NCI-H2107 (cell line): ENCODE data around the gene MYH13.
"Not testable (repeated sequence)": the region's sequence is repeated elsewhere in the genome, so short reads cannot be mapped to it uniquely, and the experiment has no call there.

ENCODE experiments used
- DNase-seq: peaks from one replicate; lab custom pipeline; 2025; lab: John Stamatoyannopoulos, UW

MYH13 gene

DNA sequence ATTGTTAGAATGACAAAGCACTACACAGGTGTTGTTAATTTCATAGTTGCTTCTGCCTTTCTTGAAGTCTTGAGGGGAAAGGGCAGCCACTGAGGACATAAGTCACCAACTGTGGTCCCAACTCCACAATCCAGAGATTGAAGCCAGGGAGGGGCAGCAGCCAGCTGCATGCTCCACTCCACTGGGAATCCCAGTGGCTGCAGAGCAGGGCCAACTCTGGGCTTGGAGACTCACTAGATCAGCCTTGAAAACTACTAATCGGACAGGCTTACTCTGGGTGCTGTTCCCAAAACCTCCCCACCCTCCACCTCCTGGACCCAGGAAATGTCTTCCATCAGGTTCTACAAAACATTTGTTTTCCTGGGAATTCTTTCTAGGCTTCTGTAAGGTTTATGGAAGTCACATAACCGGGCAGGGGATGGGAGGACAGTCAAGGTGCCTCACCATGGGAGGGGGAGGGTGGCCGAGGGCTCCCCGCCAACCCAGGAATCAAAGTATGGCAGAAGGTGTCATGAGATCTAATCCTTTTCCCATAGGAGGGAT lies 68.0 kb downstream of the MYH13 start:
- no peak for DNase-seq

DNA sequence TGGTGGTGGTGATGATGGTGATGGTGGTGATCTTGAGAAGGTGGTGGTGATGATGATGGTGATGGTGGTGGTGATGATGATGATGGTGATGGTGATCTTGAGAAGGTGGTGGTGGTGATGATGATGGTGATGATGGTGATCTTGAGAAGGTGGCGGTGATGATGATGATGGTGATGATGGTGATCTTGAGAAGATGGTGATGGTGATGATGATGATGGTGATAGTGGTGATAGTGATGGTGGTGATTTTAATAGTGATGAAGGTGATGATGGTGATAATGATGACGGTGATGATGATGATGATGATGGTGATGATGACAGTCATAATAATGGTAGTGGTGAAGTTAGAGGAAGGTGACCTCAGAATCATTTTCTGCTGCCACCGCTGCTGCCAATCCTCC lies 75.1 kb downstream of the MYH13 start:
- DNase-seq: no peak

DNA sequence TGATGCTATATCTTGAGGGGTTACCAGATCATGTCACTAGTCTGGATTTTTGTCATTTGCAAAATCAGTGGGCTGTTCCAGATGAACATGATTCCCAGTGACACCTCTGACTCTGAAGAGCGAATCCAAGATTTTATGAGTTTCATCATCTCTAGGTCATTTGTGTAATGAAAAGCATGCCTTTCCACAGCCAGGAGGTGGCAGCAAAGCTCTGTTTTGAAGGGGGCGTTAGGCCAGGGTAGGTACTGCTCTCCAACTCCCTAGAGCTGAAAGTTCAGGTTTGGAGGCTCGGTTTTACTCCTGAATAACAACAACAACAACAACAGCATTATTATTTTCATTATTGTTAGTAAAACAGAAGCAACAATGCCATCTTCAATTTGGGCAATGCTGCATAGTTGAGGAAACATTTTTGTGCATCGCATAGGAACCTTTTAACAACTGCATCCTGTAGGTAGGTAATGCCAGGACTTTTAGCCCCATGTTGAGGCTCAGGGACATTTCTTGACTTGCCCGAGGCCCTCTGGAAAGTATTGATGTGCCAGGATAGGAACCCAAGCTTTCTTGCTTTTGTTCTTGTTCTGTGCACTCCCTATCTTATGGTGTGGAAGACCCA lies 77.0 kb downstream of the MYH13 start:
- no peak for DNase-seq

DNA sequence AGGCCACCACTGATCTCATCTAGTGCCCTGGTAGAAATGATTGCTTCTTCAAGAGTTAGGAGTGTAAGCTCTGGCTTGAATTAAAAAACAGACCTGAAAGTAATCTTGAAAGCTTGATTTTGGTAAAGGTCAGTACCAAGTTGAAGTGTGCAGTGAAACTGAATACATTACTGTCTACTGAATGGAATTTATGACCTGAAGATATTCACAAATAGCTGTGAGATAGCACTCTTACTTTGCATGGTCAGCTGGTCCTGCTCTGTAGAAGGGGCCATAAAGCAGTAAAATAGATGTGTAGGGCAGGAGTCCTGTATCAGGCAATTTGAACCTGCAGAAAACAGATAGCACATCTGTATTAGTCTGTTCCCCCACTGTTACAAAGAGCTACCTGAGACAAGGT lies 78.6 kb downstream of the MYH13 start:
- DNase-seq: no peak

DNA sequence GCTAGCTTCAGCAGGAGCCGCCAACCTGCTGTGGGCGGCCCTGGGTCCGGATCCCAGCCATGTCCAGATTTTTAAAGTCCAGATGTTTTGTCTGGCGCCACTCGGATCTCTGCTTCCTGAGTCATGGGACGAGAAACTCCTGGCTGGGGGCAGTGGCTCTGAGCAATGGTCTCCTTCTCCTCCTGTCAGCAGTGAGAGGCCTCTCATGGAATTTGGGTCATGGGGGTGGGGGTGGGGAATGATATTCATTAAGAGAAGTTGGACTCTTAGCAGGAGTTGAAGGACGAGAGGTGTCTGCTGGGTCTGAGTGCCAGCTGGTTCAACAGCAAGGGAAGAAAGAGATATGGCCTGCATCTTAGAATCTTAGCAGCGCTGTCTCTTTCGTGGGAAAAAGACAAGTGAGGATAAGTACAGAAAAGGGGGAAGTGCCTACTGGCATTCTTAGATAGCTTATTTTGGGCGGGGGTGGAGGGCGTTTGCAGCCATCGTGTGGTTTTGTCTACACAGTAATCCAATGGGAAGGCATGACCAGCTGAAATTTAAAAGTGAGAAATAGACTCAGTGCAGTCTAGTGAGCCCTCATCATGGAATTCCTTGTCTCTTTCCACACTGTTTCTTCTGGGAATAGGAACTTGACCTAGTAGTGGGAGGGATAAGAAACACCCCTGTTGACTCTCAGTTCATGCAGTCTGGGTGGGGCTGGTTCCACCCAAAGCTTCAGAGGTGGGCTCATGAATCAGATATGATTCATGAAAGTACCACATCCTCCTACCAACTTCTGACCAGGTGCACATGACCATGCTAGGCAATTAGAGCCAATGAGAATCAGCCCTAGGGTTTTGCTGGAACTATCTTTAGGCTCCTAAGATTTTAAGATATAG lies 80.5 kb downstream of the MYH13 start:
- DNase-seq: no peak

DNA sequence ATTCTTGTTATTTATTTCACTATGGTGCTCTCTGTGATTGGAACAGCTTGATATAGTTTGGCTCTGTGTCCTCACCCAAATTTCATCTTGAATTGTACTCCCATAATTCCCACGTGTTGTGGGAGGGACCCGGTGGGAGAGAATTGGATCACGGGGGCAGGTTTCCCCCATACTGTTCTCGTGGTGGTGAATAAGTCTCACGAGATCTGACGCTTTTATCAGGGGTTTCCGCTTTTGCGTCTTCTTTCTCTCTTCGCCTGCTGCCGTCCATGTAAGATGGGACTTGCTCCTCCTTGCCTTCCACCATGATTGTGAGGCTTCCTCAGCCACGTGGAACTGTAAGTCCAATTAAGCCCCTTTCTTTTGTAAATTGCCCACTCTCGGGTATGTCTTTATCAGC lies 81.2 kb downstream of the MYH13 start:
- DNase-seq: not testable (repeated sequence)

DNA sequence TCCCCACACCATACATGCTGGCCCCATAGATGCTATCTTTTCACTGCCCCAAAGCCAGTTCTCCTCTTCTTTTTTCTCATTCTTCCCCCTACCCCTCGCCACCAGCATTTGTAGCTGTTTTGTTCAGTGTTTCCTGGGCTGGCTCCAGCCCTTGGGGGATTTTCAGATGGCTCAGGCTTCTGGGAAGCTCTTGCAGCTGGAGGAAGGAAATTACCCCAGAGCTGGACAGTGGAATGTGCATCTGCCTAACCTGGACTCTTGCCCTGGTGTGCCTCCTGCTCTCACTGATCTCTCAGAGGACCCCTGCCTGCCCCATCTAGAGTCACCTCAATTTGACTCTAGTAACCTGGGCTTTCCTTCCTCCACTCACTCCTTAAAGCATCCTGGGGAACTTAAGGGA lies 82.8 kb downstream of the MYH13 start:
- no peak for DNase-seq

DNA sequence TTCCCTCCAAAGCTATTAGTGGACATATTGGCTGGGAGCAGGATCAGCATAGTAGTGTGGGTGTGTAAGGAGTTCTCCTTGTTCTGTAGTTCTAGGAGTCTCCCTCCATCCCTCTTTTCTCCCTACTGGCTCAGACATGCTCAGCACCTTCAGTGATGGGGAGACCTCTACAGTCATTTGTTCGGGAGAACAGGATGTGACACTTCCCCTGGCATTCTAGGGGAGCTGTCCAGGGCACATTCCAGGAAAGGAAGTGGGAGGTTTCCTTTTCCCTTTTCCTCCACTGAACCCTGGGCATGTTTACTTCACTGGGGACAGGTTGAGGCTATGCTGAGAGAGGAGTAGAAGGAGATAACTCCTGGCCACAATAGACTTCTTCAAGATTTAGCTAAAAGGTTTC lies 86.5 kb downstream of the MYH13 start:
- no peak for DNase-seq

DNA sequence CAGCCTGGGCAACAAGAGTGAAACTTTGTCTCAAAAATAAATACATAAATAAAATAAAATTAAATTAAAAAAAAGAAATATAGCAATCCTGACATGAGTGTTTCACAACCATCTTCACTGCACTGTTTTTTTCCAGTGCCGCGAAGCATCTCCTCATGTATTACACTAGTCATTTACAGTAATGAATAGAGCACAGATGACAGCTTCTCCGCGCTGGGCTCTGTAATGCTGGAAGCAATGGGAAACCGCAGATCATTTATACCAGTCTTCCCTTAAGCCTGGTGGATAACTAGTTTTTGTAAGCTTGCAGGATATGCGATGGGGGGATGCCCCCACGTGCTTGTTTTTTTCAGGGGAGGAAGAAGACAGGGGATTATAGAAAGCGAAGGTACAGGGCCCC lies 86.9 kb downstream of the MYH13 start:
- no peak for DNase-seq

DNA sequence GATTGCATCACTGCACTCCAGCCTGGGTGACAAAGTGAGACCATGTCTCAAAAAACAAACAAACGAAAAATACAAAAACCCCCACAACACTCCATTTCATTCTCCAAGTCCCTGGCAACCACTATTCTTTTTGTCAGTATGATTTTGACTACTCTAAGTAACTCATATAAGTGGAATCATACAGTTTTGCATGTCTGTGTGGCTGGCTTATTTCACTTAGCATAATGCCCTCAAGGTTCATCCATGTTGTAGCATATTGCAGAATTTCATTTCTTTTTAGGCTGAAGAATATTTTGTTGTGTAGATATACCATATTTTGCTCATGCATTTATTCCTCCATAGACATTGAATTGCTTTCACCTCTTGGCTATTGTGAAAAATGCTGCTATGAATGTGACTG lies 92.7 kb downstream of the MYH13 start:
- no peak for DNase-seq

DNA sequence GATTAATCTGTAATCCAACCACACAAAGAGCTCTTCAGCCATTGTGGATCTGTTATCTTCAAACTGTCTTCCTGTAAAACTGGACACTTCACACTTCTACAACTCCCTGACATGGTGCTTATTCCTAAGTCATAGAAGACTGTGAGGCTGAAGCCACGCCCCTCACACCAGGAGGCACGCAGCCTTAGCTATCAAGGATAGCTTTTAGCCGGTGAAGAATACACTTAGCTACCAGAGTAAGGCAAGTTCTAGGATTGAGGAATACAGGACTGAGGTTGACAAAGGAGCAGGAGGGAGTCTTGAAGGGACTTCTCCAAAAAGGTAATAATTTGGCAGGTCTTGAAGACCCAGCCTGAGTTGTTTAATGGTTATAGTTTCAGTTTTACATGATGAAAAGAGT lies 94.6 kb downstream of the MYH13 start:
- no peak for DNase-seq

DNA sequence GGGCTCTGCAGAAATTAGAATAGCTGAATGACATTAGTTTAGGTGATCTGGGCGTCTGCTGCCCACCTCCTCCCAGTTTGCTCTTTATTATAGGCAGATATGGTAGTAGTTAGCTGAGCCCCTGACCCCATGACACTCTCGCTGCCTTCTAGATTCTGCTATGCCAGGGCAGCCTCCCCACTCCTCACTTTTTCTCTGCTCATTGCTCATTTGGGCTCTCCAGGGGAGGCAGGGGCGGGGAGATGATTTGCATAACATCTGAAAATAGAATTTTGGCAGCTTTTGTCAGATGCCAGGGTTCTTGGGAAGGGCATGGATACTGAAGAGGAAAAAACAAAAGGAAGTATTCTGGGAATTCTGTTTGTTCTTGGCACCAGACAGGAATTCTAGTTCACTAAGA lies 96.4 kb downstream of the MYH13 start:
- DNase-seq: no peak

DNA sequence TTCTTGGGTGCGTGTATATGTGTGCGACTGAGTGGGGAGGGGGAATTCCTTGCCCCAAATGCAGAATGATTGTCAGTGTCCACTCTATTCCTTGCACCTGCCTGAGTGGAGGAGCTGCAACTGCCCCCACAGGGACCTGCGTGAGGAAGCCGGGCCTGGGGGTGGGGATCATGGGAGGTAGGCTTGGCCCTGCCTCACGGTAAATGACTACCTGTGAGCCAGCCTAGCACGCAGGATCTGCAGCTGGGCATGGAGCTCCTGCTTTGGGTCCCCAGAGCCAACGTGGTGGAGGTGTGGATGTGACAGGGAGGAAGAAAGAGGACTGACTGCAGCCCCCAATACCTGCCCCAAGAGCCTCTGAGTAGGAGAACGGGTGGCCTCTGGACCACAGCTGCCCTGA lies 97.4 kb downstream of the MYH13 start:
- no peak for DNase-seq

DNA sequence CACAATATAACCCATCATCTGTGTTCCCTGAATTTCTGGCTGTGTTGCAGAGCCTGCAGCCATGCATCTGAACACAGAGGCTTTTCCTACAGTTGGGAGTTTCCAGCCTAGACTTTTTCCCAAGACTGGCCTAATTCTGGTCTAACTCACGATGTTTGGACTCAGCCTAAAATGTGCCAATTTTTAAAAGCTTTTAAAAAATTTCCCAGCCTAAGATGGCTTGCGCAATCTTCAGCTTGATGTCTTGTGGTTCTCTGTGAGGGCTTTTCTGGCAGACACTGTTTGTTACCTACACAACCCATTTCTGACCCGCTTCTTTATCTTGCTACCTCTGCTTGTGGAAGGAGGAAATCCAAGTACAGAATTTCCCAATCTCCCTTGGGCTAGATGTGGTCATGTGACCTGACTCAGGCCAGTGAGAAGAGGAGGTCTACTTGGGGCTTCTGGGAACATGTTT lies 101.7 kb downstream of the MYH13 start:
- no peak for DNase-seq

DNA sequence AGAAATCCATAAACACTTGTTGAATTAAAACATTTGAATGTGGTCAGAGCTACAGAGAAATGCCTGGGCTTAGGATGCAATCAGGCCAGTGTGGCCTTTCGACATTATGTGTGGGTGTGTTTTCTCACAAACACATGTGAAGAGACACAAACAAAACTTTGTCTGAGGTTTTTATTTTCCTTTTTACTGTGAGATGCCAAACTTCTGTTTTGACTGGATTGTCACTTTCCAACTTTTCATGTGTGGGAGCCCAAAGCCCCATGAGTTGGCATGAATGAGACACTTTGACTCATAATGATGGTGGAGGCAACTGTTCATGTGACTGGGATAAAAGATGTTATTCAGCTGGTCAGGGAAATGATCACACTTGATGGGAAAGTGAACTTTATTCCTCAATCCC lies 102.5 kb downstream of the MYH13 start:
- DNase-seq: no peak

DNA sequence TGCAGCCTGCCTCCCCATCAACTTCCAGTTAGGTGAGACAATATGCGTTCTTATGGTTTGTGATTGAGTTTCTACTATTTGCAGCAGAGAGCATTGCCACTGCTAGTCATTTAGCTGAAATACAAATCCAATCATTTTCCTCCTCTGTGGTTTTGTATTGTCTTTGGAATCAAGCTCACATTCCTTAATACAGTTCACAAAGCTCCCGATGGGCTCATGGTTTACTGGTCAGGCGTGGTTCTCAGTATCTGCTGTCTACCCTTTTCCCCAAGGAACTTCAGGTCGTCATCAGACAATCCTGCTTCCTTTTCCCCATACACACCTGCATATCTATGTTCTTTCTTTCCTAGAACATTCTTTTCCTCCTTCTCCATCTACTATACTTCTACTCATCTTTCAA lies 104.8 kb downstream of the MYH13 start:
- no peak for DNase-seq

DNA sequence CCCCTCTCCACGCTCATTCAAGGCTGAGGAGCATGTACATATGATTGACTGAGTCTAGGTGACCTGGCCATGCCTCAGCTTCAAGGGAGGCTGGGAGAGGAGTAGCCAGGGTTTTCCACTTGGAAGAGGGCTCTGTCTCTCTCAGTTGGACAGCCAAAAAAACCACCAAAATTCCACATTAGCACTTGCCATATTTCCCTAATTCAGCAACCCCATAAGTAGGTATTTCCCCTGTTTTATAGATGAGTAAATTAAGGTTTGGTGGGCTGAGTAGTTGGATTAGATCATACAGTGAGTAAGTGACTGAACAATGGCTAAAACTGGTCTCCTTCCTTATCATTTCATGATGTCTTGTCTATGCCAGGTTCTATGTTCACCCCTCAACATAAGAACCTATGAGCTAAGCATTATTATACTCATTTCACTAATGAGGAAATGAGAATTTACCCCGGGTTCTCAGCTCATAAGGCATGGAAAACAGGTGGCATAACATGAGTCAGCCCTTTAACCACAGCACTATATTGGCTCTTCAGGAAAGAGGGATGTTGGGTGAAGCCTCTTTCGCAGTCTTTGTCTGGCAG lies 106.4 kb downstream of the MYH13 start:
- no peak for DNase-seq

DNA sequence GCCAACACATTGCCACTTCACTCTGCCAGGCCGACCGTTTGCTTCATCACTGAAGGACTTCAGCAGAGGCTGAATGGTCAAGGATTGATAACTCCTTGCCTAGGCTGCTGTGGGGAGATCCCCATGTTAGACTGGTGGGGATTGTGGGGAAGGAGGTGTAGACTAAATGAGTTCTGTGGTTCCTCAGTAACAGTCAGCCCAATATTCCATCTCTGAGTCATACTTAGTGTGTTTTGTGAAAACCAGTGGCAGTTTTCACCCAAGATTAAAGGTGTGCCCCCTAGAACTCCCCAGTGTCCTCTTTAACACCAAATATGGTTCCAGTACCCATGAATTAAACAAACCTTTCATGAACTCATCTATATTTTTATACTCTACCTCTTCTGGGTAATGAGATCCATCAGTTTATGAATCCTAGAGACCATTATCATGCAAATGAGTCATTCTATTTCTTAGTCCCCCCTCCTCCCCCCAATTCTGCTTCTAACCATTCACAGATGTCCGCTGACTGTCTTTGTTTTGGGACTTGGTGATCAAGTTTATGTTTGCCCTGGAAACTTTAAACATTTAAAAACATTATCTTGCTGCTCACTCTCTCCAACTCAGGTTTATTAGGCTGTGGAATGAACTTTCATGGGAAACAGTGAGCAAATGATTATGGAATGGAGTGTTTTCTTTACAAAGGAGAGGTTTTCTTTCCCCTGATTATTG lies 107.6 kb downstream of the MYH13 start:
- DNase-seq: no peak

DNA sequence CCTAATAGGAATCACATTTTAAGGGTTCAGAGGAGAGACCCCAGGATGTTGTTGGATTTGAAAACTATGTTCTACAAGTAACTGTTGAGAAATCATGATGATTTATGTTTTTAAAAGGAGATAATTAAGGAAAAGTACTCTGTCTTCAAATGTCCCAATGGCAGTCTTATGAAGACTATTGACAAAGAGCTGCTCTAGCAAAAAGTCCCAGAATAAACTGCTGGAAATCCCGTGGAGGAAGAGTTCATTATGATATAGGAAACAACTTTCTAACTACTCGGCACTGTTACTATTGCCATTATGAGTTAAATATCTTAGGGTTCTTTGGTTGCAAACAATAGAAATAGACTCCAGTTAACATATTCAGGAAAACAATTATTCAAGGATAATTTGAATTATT lies 108.8 kb downstream of the MYH13 start:
- no peak for DNase-seq

DNA sequence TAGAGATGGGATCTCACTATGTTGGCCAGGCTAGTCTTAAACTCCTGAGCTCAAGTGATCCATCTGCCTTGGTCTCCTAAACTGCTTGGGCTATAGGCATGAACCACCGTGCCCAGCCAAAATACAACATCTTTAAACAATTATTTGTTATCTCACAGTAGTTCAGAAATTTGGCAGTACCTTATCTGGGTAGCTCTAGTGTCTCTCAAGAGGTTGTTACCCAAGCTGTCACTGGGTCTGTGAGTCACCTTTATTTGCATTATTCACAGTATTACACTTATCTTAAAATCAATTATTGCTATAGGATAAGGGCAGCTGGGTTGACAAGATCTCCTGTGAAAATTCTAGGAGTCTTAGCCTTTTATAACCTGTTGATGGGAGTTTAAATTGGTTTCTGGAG lies 110.4 kb downstream of the MYH13 start:
- DNase-seq: no peak

DNA sequence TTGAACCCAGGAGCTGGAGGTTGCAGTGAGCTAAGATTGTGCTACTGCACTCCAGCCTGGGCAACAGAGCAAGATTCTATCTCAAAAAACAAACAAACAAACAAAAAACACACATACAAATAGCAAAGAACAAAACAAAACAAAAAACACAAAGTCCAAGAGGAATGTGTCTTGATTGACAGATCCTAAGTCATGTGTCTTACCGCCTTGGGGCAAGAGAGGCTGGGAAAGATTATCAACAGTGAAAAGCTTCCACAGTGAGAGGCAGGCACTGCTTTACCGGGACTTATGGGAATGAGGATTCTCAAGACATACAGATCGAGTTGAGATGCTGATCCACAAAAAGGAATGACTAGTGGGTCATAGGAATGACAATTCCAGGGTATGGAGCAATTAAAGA lies 111.7 kb downstream of the MYH13 start:
- no peak for DNase-seq

DNA sequence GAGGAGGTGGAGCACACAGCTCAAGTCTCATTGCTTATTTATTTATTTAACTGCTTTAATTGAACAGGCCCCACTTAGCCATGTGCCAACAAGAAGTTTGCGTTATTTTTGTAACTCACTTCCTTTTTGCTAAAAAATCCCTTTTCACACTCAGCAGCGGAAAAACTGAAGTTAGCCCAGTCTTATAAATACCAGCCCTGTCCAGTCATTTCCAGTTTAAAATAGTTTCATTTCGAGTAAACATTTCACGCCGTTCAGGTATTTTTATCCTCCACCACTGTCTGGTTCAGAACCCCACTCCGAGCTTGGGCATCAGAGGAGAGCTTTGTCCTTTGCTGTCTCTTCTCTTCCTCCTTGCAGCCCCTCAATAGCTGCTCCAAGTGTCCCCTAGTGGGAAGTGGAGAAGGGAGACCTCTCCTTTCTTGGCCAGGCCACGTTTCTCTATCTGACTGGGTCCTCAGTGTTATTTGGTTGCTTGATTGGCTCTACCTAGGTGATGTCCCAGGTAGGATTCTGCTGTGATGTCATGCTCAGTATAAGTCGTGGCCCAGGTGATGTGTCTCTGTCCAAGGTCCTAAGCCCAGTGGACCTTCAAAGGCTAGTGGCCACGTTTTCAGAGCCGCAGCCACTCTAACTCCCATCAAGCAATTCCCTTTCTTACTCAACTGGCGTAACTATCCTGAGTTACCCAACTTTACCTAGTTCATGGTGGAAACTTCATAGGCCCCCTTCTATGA lies 121.4 kb downstream of the MYH13 start:
- no peak for DNase-seq
